WERI-Rb-1 (cell line): Measurements from ENCODE around the gene CCL19.

Experiments used
- DNase-seq: peaks from one replicate; pipeline ENCODE4 v3.0.0-alpha.2; 2020
- H3K27ac ChIP-seq: fragments of 250-450 bp; sonication (Bioruptor Pico); 2 replicates; pipeline ENCODE4 v1.5.1; 2020; ENCODE audit warnings: mild to moderate bottlenecking, moderate library complexity
- H3K27me3 ChIP-seq: fragments of 250-450 bp; sonication (Bioruptor Pico); 2 replicates; pipeline ENCODE4 v1.5.1; 2021; ENCODE audit warnings: mild to moderate bottlenecking, low read depth, moderate library complexity; ENCODE audit not compliant: insufficient read depth, severe bottlenecking
- H3K36me3 ChIP-seq: fragments of 250-450 bp; sonication (Bioruptor Pico); 2 replicates; pipeline ENCODE4 v1.5.1; 2020; ENCODE audit warnings: mild to moderate bottlenecking, moderate library complexity
- H3K4me3 ChIP-seq: 2 replicates; pipeline ENCODE4 v1.5.1; 2011; ENCODE audit warnings: low read depth, mild to moderate bottlenecking, control low read depth, low read length
- H3K9me3 ChIP-seq: fragments of 250-450 bp; sonication (Bioruptor Pico); 2 replicates; pipeline ENCODE4 v1.5.1; 2021; ENCODE audit warnings: mild to moderate bottlenecking, moderate library complexity; ENCODE audit not compliant: severe bottlenecking
- TF ChIP-seq, protein P1 (sequence below): IDR thresholded peaks from 2 replicates; pipeline ENCODE4 v1.5.1; 2011; ENCODE audit warnings: low read depth, mild to moderate bottlenecking, control low read depth, inconsistent platforms, low read length

The CCL19 gene

DNA sequence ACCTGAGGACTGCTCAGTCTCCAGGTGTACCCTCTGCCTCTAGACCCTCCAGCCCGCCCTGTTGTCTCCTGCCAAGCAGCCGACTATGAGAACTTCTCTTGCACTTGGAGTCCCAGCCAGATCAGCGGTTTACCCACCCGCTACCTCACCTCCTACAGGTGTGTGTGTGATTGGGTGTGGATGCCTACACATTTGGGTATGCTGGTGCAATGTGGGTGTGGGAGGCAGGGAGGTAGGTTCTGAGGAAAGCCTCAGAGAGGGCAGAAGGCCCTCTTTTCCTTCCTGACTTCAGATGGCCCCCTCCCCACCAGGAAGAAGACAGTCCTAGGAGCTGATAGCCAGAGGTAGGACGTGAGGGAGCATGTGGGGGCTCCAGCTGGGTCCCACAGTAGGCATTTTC lies 34.1 kb downstream of the CCL19 start:
- no peak for DNase-seq
- TF ChIP-seq, protein P1, sequence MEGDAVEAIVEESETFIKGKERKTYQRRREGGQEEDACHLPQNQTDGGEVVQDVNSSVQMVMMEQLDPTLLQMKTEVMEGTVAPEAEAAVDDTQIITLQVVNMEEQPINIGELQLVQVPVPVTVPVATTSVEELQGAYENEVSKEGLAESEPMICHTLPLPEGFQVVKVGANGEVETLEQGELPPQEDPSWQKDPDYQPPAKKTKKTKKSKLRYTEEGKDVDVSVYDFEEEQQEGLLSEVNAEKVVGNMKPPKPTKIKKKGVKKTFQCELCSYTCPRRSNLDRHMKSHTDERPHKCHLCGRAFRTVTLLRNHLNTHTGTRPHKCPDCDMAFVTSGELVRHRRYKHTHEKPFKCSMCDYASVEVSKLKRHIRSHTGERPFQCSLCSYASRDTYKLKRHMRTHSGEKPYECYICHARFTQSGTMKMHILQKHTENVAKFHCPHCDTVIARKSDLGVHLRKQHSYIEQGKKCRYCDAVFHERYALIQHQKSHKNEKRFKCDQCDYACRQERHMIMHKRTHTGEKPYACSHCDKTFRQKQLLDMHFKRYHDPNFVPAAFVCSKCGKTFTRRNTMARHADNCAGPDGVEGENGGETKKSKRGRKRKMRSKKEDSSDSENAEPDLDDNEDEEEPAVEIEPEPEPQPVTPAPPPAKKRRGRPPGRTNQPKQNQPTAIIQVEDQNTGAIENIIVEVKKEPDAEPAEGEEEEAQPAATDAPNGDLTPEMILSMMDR: no peak

DNA sequence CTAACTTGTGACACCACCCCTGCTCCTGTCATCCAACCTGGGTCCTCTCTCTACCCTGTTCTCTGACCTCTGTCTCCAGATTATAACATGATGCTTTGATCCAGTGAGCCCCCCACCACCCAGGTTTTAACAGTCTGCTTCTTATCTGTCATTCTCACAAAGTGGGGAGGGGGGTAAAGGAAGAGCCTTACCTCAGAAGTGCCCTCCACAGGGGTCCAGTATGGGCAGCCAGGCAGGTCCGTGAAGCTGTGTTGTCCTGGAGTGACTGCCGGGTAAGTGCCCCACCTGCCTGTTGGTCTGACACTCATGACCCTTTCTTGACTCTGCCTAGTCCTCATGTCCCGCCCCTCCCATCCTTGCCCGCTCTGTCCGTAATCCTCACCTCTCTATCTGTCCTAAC lies 35.7 kb downstream of the CCL19 start:
- H3K9me3 ChIP-seq: no peaks in the 10 kb centered on the region
- no peak overlapping the region for H3K27ac ChIP-seq
- no peak overlapping the region for H3K4me3 ChIP-seq
- no peaks in the 10 kb centered on the region for H3K27me3 ChIP-seq
- DNase-seq: no peak
- TF ChIP-seq, protein P1: no peak
- H3K36me3 ChIP-seq: no peaks in the 10 kb centered on the region; the same call in 1 of the 2 replicates

More for the DNA sequence above, 34.1 kb downstream of the CCL19 start:
- no peak overlapping the region for H3K27ac ChIP-seq
- H3K9me3 ChIP-seq: no peaks in the 10 kb centered on the region
- no peak overlapping the region for H3K4me3 ChIP-seq
- H3K36me3 ChIP-seq: no peaks in the 10 kb centered on the region; the same call in none of the 2 replicates
- no peaks in the 10 kb centered on the region for H3K27me3 ChIP-seq

DNA sequence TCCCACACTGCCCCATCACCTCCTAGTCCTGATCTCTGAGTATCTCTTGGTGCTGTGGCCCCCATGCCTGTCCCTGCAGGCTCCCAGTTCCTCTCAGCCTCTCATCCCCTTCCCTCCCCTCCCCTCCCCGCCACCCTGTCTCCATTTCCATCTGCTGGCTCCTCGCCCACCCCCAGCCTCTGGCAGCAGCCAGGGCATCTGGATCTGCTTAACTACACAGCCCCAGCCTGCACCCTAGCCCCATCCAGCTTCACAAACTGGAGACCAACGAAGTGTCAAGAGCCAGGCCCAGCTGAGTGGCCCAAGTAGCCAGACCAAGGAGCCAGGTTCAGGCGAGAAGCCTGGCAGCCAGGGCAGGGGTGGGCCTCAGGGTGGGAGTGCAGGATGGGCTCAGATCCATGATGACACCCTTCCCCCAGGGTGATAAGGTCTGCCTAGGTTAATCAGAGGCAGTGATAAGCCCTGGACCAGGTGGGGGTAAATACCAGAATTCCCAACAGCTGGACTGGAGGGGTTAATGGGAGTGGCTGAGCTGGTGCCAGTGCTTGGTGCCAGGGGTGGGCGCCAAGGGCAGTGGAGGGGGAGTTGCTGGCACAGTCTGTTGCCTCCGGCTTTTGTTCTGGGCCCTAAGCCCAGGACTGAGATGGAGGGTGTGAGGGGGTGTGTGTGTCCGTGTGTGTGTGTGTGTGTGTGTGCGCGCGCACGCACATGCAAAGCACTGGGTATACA lies 36.6 kb downstream of the CCL19 start:
- no peaks in the 10 kb centered on the region for H3K9me3 ChIP-seq
- TF ChIP-seq, protein P1: no peak
- no peak overlapping the region for H3K4me3 ChIP-seq
- peak overlapping the region; percentile 81 for H3K27ac ChIP-seq
- peaks cover 2% of the 10 kb centered on the region; the same call in 1 of the 2 replicates for H3K36me3 ChIP-seq
- peak; percentile 75 for DNase-seq
- no peaks in the 10 kb centered on the region for H3K27me3 ChIP-seq

DNA sequence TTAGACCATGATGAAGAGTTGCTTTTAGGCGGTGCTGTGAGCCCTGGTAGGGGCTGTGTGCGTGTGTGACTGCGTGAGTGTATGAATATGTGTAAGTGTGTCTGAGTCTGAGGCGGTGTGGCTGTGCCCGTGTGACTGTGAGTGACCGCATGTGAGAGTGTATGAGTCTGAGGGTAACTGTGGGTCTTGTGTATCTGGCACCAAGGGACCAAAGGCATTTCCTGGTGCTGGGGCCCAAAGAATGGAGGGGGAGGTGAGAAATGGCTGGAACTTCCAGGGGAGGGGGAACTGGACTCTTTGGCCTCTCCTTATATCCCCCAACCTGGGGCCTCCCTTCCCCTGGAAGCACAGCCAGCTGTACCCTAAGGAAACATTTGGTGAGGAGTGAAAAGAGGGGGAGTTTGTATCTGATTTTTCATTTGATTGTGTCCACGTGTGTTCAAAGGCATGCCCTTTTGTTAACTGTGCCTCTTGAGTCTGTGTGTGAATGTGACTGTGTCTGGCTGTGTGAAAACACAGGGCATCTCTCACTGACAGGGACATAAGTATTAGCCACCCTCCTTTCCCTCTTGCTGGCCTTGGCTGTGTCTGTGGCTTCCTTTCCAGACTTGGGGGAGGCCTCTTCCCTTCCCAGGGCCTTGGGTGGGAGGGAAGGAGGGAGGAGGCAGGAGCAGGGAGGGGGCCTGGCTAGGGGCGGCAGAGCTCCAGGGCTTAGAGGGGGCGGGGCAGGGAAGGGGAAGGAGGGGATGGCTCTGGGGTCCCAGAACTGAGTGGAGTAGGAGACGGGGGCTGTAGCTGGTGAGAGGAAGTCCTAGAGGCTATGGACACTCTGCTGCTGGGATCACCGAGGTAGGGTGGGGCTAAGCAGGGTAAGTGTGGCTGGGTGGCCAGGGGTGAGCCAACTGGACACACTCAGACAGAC lies 37.7 kb downstream of the CCL19 start:
- no peak overlapping the region for H3K4me3 ChIP-seq
- peak; percentile 66 for DNase-seq
- peaks cover 13% of the 10 kb centered on the region for H3K36me3 ChIP-seq
- TF ChIP-seq, protein P1: no peak
- peak overlapping the region; percentile 81 for H3K27ac ChIP-seq
- no peaks in the 10 kb centered on the region for H3K27me3 ChIP-seq
- H3K9me3 ChIP-seq: no peaks in the 10 kb centered on the region

DNA sequence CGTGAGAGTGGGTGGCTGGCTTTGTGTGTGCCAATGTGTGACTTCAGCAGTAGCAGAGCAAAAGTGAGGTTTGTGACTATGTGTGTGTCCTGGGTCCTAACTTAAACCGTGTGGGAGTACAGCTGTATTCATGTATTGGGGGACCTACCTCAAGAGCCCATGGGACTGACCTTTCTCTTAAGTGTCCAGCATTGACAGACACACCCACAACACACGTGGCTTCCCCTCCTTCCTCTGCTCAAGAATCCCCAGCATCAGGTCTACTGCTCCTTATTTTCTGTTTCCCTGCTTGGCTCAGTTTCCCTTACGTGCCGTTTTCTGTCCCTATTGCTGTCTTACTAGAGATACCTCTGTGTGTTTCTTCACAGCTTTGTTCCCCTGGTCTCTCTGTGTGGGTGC lies 38.5 kb downstream of the CCL19 start:
- Histone ChIP-seq H3K27me3 (no peaks in the 10 kb centered on the region), H3K9me3 (no peaks in the 10 kb centered on the region), H3K4me3 (peak overlapping the region; percentile 51), H3K36me3 (peaks cover 15% of the 10 kb centered on the region), H3K27ac (peak overlapping the region; percentile 81)
- no peak for DNase-seq
- TF ChIP-seq, protein P1: no peak
